ENCODE results near the gene ME3.

- TF ChIP-seq, protein P1, sequence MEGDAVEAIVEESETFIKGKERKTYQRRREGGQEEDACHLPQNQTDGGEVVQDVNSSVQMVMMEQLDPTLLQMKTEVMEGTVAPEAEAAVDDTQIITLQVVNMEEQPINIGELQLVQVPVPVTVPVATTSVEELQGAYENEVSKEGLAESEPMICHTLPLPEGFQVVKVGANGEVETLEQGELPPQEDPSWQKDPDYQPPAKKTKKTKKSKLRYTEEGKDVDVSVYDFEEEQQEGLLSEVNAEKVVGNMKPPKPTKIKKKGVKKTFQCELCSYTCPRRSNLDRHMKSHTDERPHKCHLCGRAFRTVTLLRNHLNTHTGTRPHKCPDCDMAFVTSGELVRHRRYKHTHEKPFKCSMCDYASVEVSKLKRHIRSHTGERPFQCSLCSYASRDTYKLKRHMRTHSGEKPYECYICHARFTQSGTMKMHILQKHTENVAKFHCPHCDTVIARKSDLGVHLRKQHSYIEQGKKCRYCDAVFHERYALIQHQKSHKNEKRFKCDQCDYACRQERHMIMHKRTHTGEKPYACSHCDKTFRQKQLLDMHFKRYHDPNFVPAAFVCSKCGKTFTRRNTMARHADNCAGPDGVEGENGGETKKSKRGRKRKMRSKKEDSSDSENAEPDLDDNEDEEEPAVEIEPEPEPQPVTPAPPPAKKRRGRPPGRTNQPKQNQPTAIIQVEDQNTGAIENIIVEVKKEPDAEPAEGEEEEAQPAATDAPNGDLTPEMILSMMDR (IDR thresholded peaks at IDR 0.05; ENCODE audit: low read depth, low read length, missing input control), result no peak
- peak; percentile 96 to 100 for TF ChIP-seq JUND (IDR thresholded peaks at IDR 0.05)
- TF ChIP-seq, protein P2, sequence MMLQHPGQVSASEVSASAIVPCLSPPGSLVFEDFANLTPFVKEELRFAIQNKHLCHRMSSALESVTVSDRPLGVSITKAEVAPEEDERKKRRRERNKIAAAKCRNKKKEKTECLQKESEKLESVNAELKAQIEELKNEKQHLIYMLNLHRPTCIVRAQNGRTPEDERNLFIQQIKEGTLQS (IDR thresholded peaks at IDR 0.05), result peak; percentile 64
- no peak for TF ChIP-seq NR2F2 (IDR thresholded peaks at IDR 0.05)
- TF ChIP-seq, protein P3, sequence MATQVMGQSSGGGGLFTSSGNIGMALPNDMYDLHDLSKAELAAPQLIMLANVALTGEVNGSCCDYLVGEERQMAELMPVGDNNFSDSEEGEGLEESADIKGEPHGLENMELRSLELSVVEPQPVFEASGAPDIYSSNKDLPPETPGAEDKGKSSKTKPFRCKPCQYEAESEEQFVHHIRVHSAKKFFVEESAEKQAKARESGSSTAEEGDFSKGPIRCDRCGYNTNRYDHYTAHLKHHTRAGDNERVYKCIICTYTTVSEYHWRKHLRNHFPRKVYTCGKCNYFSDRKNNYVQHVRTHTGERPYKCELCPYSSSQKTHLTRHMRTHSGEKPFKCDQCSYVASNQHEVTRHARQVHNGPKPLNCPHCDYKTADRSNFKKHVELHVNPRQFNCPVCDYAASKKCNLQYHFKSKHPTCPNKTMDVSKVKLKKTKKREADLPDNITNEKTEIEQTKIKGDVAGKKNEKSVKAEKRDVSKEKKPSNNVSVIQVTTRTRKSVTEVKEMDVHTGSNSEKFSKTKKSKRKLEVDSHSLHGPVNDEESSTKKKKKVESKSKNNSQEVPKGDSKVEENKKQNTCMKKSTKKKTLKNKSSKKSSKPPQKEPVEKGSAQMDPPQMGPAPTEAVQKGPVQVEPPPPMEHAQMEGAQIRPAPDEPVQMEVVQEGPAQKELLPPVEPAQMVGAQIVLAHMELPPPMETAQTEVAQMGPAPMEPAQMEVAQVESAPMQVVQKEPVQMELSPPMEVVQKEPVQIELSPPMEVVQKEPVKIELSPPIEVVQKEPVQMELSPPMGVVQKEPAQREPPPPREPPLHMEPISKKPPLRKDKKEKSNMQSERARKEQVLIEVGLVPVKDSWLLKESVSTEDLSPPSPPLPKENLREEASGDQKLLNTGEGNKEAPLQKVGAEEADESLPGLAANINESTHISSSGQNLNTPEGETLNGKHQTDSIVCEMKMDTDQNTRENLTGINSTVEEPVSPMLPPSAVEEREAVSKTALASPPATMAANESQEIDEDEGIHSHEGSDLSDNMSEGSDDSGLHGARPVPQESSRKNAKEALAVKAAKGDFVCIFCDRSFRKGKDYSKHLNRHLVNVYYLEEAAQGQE (IDR thresholded peaks at IDR 0.05), result peak; percentile 29
- TF ChIP-seq HNF4G (IDR thresholded peaks at IDR 0.05), result no peak
- peak; percentile 37 for TF ChIP-seq YY1 (IDR thresholded peaks at IDR 0.05)
- peak; percentile 7 to 31 for TF ChIP-seq RAD21 (IDR thresholded peaks at IDR 0.05)
- no peak for TF ChIP-seq FOXA1 (IDR thresholded peaks at IDR 0.05)
- peak in 1 of 2 donors; percentile 61 for TF ChIP-seq RXRA (IDR thresholded peaks at IDR 0.05)
- no peak for TF ChIP-seq EGR1 (IDR thresholded peaks at IDR 0.05; ENCODE audit: low read depth in 2 of 2)
Observed at GRCh38 chr11:86523738-86524619, 148.4 kb downstream of the ME3 start.

Measured in liver (tissue), 3 donors.